Loucy (cell line): Measurements from ENCODE around the gene CHSY3.

Experiments
- H2AFZ ChIP-seq: fragments of 200-600 bp; sonication (generic); 2 replicates; pipeline ENCODE4 v1.6.0; 2016; ENCODE audit warnings: antibody characterized with exemption, mild to moderate bottlenecking, low read length, moderate library complexity
- H3F3A ChIP-seq: fragments of 200-600 bp; 2 replicates; pipeline ENCODE4 v1.6.0; 2016; ENCODE audit warnings: antibody characterized with exemption, low read depth, mild to moderate bottlenecking
- H3K27me3 ChIP-seq: fragments of 200-600 bp; sonication (generic); 2 replicates; pipeline ENCODE4 v1.6.1; 2014; ENCODE audit warnings: low read length, mild to moderate bottlenecking; ENCODE audit not compliant: insufficient read depth, poor library complexity, severe bottlenecking
- H3K36me3 ChIP-seq: fragments of 200-600 bp; sonication (generic); 2 replicates; pipeline ENCODE4 v1.6.1; 2016; ENCODE audit warnings: low read length; ENCODE audit not compliant: insufficient read depth
- H3K4me1 ChIP-seq: fragments of 200-600 bp; sonication (generic); 2 replicates; pipeline ENCODE4 v1.5.1; 2014; ENCODE audit warnings: low read length, mild to moderate bottlenecking; ENCODE audit not compliant: insufficient read depth, poor library complexity, severe bottlenecking
- H3K4me2 ChIP-seq: fragments of 200-600 bp; sonication (generic); 2 replicates; pipeline ENCODE4 v1.6.0; 2014; ENCODE audit warnings: antibody characterized with exemption, low read length, low read depth, mild to moderate bottlenecking; ENCODE audit not compliant: poor library complexity, severe bottlenecking
- H3K4me3 ChIP-seq: fragments of 200-600 bp; sonication (generic); 2 replicates; pipeline ENCODE4 v1.5.1; 2014; ENCODE audit warnings: low read length, mild to moderate bottlenecking, mixed read lengths; ENCODE audit not compliant: poor library complexity, severe bottlenecking
- H3K79me2 ChIP-seq: fragments of 200-600 bp; sonication (generic); 2 replicates; pipeline ENCODE4 v1.6.1; 2014; ENCODE audit warnings: low read length; ENCODE audit not compliant: insufficient read depth
- H3K9ac ChIP-seq: fragments of 200-600 bp; sonication (generic); 2 replicates; pipeline ENCODE4 v1.6.0; 2014; ENCODE audit warnings: mild to moderate bottlenecking, low read depth, low read length, moderate library complexity; ENCODE audit not compliant: poor library complexity, severe bottlenecking
- H3K9me2 ChIP-seq: fragments of 200-600 bp; sonication (generic); replicated peaks from 2 replicates; pipeline ENCODE4 v1.6.1; 2016; ENCODE audit warnings: low read depth, low read length, mixed read lengths
- H3K9me3 ChIP-seq: fragments of 200-600 bp; sonication (generic); 2 replicates; pipeline ENCODE4 v1.6.1; 2014; ENCODE audit warnings: mild to moderate bottlenecking, antibody characterized with exemption, low read length, low read depth; ENCODE audit not compliant: insufficient read depth
- H4K20me1 ChIP-seq: fragments of 200-600 bp; sonication (generic); 2 replicates; pipeline ENCODE4 v1.6.0; 2014; ENCODE audit warnings: antibody characterized with exemption, low read length, mild to moderate bottlenecking; ENCODE audit not compliant: insufficient read depth, poor library complexity, severe bottlenecking
- CTCF ChIP-seq: fragments of 200-600 bp; sonication (generic); conservative IDR thresholded peaks from 2 replicates; pipeline ENCODE4 v1.5.1; 2014; ENCODE audit warnings: mild to moderate bottlenecking, antibody characterized with exemption, low read length
- EZH2phosphoT487 ChIP-seq: fragments of 200-600 bp; IDR thresholded peaks from 2 replicates; pipeline ENCODE4 v1.6.1; 2018; ENCODE audit warnings: antibody characterized with exemption, mild to moderate bottlenecking, moderate library complexity, borderline replicate concordance

Gene CHSY3

GRCh38 chr5:130106480-130106879, 202.2 kb downstream of the CHSY3 start:
- H2AFZ ChIP-seq: no peak overlapping the region
- H3F3A ChIP-seq: no peaks in the 10 kb centered on the region
- no peaks in the 10 kb centered on the region for H3K27me3 ChIP-seq
- no peaks in the 10 kb centered on the region for H4K20me1 ChIP-seq
- no peak for TF ChIP-seq CTCF
- no peak for TF ChIP-seq EZH2phosphoT487
- no peak overlapping the region for H3K4me2 ChIP-seq
- H3K9ac ChIP-seq: no peak overlapping the region
- H3K79me2 ChIP-seq: no peaks in the 10 kb centered on the region
- H3K4me1 ChIP-seq: no peaks in the 10 kb centered on the region
- H3K4me3 ChIP-seq: no peak overlapping the region
- no peaks in the 10 kb centered on the region for H3K36me3 ChIP-seq
- no peaks in the 10 kb centered on the region for H3K9me2 ChIP-seq
- no peaks in the 10 kb centered on the region for H3K9me3 ChIP-seq

- Histone ChIP-seq H3K9me3 (no peaks in the 10 kb centered on the region), H3K9ac (no peak overlapping the region), H3K79me2 (no peaks in the 10 kb centered on the region), H3K9me2 (no peaks in the 10 kb centered on the region), H3F3A (no peaks in the 10 kb centered on the region), H4K20me1 (no peaks in the 10 kb centered on the region), H3K36me3 (no peaks in the 10 kb centered on the region), H3K27me3 (no peaks in the 10 kb centered on the region), H3K4me3 (no peak overlapping the region), H3K4me1 (no peaks in the 10 kb centered on the region), H3K4me2 (no peak overlapping the region), H2AFZ (no peak overlapping the region)
- peak; percentile 57 for TF ChIP-seq CTCF
- no peak for TF ChIP-seq EZH2phosphoT487
These were observed 204.9 kb downstream of the CHSY3 start for GRCh38 chr5:130109152-130109551.

GRCh38 chr5:130110328-130110727, 206.1 kb downstream of the CHSY3 start:
- Histone ChIP-seq H3K4me3 (no peak overlapping the region), H4K20me1 (no peaks in the 10 kb centered on the region), H3K27me3 (no peaks in the 10 kb centered on the region), H3F3A (no peaks in the 10 kb centered on the region), H3K9me2 (no peaks in the 10 kb centered on the region), H3K4me2 (no peak overlapping the region), H3K4me1 (no peaks in the 10 kb centered on the region), H3K9ac (no peak overlapping the region), H3K36me3 (no peaks in the 10 kb centered on the region), H3K9me3 (no peaks in the 10 kb centered on the region), H2AFZ (no peak overlapping the region), H3K79me2 (no peaks in the 10 kb centered on the region)
- TF ChIP-seq CTCF: no peak
- no peak for TF ChIP-seq EZH2phosphoT487
